Uterus (tissue), 2 donors: ENCODE data around the gene DMRTC2.

Experiments used
- POLR2A ChIP-seq, 2 donors: fragments of 450-650 bp; IDR thresholded peaks; one replicate each; pipeline ENCODE4 v1.6.1; 2016; ENCODE audit warnings: antibody characterized with exemption in 2 of 2, mild to moderate bottlenecking in 1 of 2, moderate library complexity in 1 of 2
- TF ChIP-seq, protein P1 (sequence below), 4 experiments: fragments of 200-600 bp in 2 of 4; fragments of 450-650 bp in 2 of 4; sonication (generic) in 2 of 4; IDR thresholded peaks; one replicate each; pipeline ENCODE4 v1.5.1; 2016 to 2019; ENCODE audit warnings: antibody characterized with exemption in 4 of 4, mild to moderate bottlenecking in 2 of 4, moderate library complexity in 1 of 4

DNA sequence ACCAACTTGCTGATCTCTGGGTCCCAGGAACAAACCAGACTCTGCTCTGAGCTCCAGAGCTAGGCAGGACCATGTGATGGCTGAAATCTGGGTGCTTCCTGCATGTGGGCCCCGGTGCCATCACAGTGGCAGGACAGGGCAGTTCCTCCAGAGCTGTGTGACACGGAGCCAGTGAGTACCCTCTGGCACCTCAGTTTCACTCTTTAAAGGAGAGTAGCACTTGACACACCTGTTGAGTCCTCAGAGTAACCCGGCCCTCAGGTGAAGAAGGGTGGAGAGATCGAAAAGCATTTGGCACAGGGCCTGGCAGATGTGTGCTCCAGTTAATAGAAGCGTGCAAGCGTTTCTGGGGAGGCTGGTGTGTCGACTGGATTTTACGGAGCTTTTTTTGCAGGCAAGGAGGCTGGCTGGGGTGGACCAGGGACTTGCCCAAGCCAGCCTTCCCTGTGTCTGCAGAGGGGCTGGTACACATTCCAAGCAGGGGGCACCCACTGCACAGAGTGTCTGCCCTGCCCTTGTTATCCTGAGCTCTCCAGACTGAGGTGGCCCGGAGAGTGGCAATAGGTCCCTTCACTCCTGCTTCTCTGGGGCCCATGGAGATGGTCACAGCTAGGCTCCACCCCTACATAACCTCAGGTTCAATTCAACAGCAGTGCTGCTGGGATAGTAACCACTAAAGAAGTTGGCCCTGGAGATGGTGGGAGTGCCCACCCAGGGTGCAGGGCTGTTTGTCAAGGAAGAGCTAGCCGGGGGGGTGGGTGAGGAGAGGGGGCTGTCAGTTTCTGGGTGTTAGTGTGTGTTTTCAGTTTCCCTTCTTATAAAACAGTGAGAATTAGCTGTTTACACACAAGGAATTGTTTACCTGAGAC is 23.5 kb downstream of the DMRTC2 start:
- TF ChIP-seq, protein P1, sequence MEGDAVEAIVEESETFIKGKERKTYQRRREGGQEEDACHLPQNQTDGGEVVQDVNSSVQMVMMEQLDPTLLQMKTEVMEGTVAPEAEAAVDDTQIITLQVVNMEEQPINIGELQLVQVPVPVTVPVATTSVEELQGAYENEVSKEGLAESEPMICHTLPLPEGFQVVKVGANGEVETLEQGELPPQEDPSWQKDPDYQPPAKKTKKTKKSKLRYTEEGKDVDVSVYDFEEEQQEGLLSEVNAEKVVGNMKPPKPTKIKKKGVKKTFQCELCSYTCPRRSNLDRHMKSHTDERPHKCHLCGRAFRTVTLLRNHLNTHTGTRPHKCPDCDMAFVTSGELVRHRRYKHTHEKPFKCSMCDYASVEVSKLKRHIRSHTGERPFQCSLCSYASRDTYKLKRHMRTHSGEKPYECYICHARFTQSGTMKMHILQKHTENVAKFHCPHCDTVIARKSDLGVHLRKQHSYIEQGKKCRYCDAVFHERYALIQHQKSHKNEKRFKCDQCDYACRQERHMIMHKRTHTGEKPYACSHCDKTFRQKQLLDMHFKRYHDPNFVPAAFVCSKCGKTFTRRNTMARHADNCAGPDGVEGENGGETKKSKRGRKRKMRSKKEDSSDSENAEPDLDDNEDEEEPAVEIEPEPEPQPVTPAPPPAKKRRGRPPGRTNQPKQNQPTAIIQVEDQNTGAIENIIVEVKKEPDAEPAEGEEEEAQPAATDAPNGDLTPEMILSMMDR (IDR thresholded peaks at IDR 0.05), result no peak
- TF ChIP-seq POLR2A (IDR thresholded peaks at IDR 0.05), result no peak
